H1 (cell line): ENCODE measurements around the gene SYNPR.

ENCODE experiments used
- CEBPB ChIP-seq: IDR thresholded peaks from 2 replicates; pipeline ENCODE4 v1.6.1; 2012; ENCODE audit warnings: low read depth, low read length
- CTCF ChIP-seq, 3 experiments: IDR thresholded peaks; 1 replicate in 2 of 3; 2 replicates in 1 of 3; pipeline versions ENCODE4 v1.5.1 to v1.6.1; 2011; ENCODE audit warnings: low read length in 3 of 3, mild to moderate bottlenecking in 3 of 3, inconsistent platforms in 2 of 3, low read depth in 1 of 3, moderate library complexity in 1 of 3; ENCODE audit not compliant: insufficient read depth in 1 of 3; ENCODE audit errors: control extremely low read depth in 1 of 3
- KDM5A ChIP-seq: fragments of 200-600 bp; IDR thresholded peaks from 2 replicates; pipeline ENCODE4 v1.7.1; 2012; ENCODE audit warnings: mild to moderate bottlenecking, low read length, inconsistent platforms, mixed read lengths
- TF ChIP-seq, protein P1 (sequence below): fragments of 300-600 bp; sonication (generic); IDR thresholded peaks from 2 replicates; pipeline ENCODE4 v1.7.1; 2012; ENCODE audit warnings: low read length, moderate library complexity, mild to moderate bottlenecking, inconsistent platforms; ENCODE audit not compliant: insufficient replicate concordance

DNA sequence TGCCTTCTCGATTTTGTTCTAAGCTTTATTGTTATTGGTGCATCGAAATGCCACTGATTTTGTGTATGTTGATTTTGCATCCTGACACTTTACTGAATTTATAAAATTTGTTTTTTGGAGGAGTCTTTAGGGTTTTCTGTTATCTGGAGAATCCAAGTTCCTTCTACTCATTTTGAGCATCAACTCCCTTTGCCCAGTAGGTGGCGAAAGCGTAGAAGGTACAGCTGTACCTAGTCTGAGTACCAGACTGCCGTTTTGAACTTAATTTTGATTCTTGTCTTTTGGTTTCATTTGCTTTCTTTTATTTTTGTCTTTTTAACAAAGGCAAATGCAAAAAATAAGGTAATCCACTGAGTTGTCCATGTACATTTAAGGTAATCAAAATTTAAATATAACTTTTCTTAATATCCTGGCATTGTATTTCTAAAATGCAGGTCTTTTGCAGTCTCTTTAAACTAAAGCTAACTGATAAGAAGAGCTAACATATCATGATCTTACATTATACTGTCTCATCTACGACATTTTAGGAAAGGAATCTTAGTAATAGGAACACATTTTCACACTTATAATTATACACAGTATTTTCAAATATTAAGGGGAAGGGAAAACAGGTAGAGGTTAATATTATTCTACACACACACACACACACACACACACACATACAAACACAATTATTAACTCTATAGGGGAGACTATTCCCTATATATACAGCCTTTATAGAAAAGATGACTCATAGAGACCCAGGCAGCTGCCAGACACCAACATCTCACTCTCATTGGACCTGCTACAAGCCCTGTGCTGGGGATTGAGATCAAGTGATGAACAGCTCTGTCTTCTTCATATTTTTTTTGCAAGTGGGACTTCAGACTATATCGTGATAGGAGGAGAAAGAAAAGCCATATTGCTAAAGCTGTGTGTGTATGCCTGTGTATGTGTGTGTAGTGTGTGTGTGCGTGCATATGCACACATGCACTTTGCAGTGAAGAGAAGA lies 71.8 kb downstream of the SYNPR start:
- peak in 2 of 3 experiments; percentile 70 to 71; a peak in 3 of 4 replicates for TF ChIP-seq CTCF (IDR thresholded peaks at IDR 0.05; ENCODE audit: control extremely low read depth in 1 of 3, insufficient read depth in 1 of 3, low read depth in 1 of 3, low read length in 3 of 3)
- TF ChIP-seq, protein P1, sequence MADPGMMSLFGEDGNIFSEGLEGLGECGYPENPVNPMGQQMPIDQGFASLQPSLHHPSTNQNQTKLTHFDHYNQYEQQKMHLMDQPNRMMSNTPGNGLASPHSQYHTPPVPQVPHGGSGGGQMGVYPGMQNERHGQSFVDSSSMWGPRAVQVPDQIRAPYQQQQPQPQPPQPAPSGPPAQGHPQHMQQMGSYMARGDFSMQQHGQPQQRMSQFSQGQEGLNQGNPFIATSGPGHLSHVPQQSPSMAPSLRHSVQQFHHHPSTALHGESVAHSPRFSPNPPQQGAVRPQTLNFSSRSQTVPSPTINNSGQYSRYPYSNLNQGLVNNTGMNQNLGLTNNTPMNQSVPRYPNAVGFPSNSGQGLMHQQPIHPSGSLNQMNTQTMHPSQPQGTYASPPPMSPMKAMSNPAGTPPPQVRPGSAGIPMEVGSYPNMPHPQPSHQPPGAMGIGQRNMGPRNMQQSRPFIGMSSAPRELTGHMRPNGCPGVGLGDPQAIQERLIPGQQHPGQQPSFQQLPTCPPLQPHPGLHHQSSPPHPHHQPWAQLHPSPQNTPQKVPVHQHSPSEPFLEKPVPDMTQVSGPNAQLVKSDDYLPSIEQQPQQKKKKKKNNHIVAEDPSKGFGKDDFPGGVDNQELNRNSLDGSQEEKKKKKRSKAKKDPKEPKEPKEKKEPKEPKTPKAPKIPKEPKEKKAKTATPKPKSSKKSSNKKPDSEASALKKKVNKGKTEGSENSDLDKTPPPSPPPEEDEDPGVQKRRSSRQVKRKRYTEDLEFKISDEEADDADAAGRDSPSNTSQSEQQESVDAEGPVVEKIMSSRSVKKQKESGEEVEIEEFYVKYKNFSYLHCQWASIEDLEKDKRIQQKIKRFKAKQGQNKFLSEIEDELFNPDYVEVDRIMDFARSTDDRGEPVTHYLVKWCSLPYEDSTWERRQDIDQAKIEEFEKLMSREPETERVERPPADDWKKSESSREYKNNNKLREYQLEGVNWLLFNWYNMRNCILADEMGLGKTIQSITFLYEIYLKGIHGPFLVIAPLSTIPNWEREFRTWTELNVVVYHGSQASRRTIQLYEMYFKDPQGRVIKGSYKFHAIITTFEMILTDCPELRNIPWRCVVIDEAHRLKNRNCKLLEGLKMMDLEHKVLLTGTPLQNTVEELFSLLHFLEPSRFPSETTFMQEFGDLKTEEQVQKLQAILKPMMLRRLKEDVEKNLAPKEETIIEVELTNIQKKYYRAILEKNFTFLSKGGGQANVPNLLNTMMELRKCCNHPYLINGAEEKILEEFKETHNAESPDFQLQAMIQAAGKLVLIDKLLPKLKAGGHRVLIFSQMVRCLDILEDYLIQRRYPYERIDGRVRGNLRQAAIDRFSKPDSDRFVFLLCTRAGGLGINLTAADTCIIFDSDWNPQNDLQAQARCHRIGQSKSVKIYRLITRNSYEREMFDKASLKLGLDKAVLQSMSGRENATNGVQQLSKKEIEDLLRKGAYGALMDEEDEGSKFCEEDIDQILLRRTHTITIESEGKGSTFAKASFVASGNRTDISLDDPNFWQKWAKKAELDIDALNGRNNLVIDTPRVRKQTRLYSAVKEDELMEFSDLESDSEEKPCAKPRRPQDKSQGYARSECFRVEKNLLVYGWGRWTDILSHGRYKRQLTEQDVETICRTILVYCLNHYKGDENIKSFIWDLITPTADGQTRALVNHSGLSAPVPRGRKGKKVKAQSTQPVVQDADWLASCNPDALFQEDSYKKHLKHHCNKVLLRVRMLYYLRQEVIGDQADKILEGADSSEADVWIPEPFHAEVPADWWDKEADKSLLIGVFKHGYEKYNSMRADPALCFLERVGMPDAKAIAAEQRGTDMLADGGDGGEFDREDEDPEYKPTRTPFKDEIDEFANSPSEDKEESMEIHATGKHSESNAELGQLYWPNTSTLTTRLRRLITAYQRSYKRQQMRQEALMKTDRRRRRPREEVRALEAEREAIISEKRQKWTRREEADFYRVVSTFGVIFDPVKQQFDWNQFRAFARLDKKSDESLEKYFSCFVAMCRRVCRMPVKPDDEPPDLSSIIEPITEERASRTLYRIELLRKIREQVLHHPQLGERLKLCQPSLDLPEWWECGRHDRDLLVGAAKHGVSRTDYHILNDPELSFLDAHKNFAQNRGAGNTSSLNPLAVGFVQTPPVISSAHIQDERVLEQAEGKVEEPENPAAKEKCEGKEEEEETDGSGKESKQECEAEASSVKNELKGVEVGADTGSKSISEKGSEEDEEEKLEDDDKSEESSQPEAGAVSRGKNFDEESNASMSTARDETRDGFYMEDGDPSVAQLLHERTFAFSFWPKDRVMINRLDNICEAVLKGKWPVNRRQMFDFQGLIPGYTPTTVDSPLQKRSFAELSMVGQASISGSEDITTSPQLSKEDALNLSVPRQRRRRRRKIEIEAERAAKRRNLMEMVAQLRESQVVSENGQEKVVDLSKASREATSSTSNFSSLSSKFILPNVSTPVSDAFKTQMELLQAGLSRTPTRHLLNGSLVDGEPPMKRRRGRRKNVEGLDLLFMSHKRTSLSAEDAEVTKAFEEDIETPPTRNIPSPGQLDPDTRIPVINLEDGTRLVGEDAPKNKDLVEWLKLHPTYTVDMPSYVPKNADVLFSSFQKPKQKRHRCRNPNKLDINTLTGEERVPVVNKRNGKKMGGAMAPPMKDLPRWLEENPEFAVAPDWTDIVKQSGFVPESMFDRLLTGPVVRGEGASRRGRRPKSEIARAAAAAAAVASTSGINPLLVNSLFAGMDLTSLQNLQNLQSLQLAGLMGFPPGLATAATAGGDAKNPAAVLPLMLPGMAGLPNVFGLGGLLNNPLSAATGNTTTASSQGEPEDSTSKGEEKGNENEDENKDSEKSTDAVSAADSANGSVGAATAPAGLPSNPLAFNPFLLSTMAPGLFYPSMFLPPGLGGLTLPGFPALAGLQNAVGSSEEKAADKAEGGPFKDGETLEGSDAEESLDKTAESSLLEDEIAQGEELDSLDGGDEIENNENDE: no peak
- TF ChIP-seq CEBPB: no peak
- no peak for TF ChIP-seq KDM5A
